ENCODE results near the gene CRTC2. TPM values are rescaled to one million over a fixed set of nuclear protein-coding genes. Genes with fewer than 3 reads are reported as not detected.

CRTC2 gene
- total RNA-seq, 2 donors from 2014 or later, result 22.6 to 92.7 TPM

GRCh38 chr1:153995202-153995601 lies 36.8 kb upstream of the CRTC2 start:
- Histone ChIP-seq H3K27me3 (replicated peaks; ENCODE audit: insufficient read depth) (no peaks in the 10 kb centered on the region), H3K36me3 (peaks cover 23% of the 10 kb centered on the region), H3K4me1 (ENCODE audit: control insufficient read depth in 1 of 2, low read depth in 2 of 2) (peaks cover 13 to 24% of the 10 kb centered on the region in 2 donors), H3K4me3 (no peak overlapping the region), H3K27ac (no peak overlapping the region), H3K9me3 (no peaks in the 10 kb centered on the region)
- ATAC-seq (ENCODE audit: insufficient number of reproducible peaks, low FRiP score, low read depth) (no peak), DNase-seq (ENCODE audit: low spot score) (no peak)
- no peak for TF ChIP-seq CTCF (IDR thresholded peaks at IDR 0.05)

- ATAC-seq (ENCODE audit: insufficient number of reproducible peaks, low FRiP score, low read depth), result no peak
- Histone ChIP-seq H3K36me3 (peaks cover 23% of the 10 kb centered on the region), H3K4me1 (ENCODE audit: control insufficient read depth in 1 of 2, low read depth in 2 of 2) (peaks cover 16 to 28% of the 10 kb centered on the region in 2 donors), H3K4me3 (peak overlapping the region; percentile 95), H3K27me3 (replicated peaks; ENCODE audit: insufficient read depth) (no peaks in the 10 kb centered on the region), H3K9me3 (no peaks in the 10 kb centered on the region), H3K27ac (peak overlapping the region; percentile 94 to 98)
- no peak for DNase-seq (ENCODE audit: low spot score)
- TF ChIP-seq CTCF (IDR thresholded peaks at IDR 0.05), result no peak
These were observed 33.4 kb upstream of the CRTC2 start for GRCh38 chr1:153991806-153992205.

GRCh38 chr1:153991151-153991630 lies 32.8 kb upstream of the CRTC2 start:
- ATAC-seq (ENCODE audit: insufficient number of reproducible peaks, low FRiP score, low read depth) (no peak), DNase-seq (ENCODE audit: low spot score) (no peak)
- TF ChIP-seq CTCF (IDR thresholded peaks at IDR 0.05), result no peak
- H3K4me3 ChIP-seq, result peak overlapping the region; percentile 95
- peaks cover 23% of the 10 kb centered on the region for H3K36me3 ChIP-seq
- peaks cover 16 to 28% of the 10 kb centered on the region in 2 donors for H3K4me1 ChIP-seq (ENCODE audit: control insufficient read depth in 1 of 2, low read depth in 2 of 2)
- no peaks in the 10 kb centered on the region for H3K27me3 ChIP-seq (replicated peaks; ENCODE audit: insufficient read depth)
- no peaks in the 10 kb centered on the region for H3K9me3 ChIP-seq
- H3K27ac ChIP-seq, result peak overlapping the region; percentile 94 to 98

GRCh38 chr1:153990468-153991150 lies 32.2 kb upstream of the CRTC2 start, which contains the start of gene RPS27:
Gene RPS27 (plus strand): TSS chr1:153990762. CDS start chr1:153990797, 35 bp downstream.
- H3K4me3 ChIP-seq, result peak within 1 kb of the TSS; percentile 95
- ATAC-seq (ENCODE audit: insufficient number of reproducible peaks, low FRiP score, low read depth) (peak; percentile 83), DNase-seq (ENCODE audit: low spot score) (peak; percentile 91)
- H3K27me3 ChIP-seq (replicated peaks; ENCODE audit: insufficient read depth), result no peaks in the 10 kb centered on the region
- no peak for TF ChIP-seq CTCF (IDR thresholded peaks at IDR 0.05)
- H3K36me3 ChIP-seq, result peaks cover 23% of the 10 kb centered on the region
- peak within 1 kb of the TSS; percentile 94 to 98 for H3K27ac ChIP-seq
- peaks cover 16 to 28% of the 10 kb centered on the region in 2 donors for H3K4me1 ChIP-seq (ENCODE audit: control insufficient read depth in 1 of 2, low read depth in 2 of 2)
- H3K9me3 ChIP-seq, result no peaks in the 10 kb centered on the region

GRCh38 chr1:153987621-153988020 lies 29.2 kb upstream of the CRTC2 start:
- Histone ChIP-seq H3K4me3 (no peak overlapping the region), H3K4me1 (ENCODE audit: control insufficient read depth in 1 of 2, low read depth in 2 of 2) (peaks cover 23 to 34% of the 10 kb centered on the region in 2 donors), H3K9me3 (no peaks in the 10 kb centered on the region), H3K27ac (peak overlapping the region in 1 of 2 donors; percentile 92), H3K36me3 (peaks cover 8% of the 10 kb centered on the region), H3K27me3 (replicated peaks; ENCODE audit: insufficient read depth) (no peaks in the 10 kb centered on the region)
- no peak for TF ChIP-seq CTCF (IDR thresholded peaks at IDR 0.05)
- no peak for DNase-seq (ENCODE audit: low spot score)
- ATAC-seq (ENCODE audit: insufficient number of reproducible peaks, low FRiP score, low read depth), result no peak

Measured in thoracic aorta (tissue), 2 donors.